Keratinocyte (primary cell): ENCODE results near the gene PSME4. TPM values are rescaled to one million over a fixed set of nuclear protein-coding genes. Genes with fewer than 3 reads are reported as not detected.

ENCODE experiments used
- DNase-seq: peaks from one replicate; pipeline ENCODE4 v3.0.0-alpha.2; 2011; ENCODE audit warnings: low read depth, missing footprints, low spot score
- FAIRE-seq: peaks from 2 replicates; lab custom pipeline; 2011; peaks lifted over from hg19 to GRCh38; lab: Jason Lieb, UNC
- H2AFZ ChIP-seq: 2 replicates; pipeline ENCODE4 v1.6.0; 2012; ENCODE audit warnings: low read length, control low read depth, inconsistent platforms; ENCODE audit not compliant: control insufficient read depth
- H3K27ac ChIP-seq: 2 replicates; pipeline ENCODE4 v1.5.1; 2011; ENCODE audit warnings: low read length; ENCODE audit not compliant: control insufficient read depth, insufficient read depth
- H3K27me3 ChIP-seq: 3 replicates; pipeline ENCODE4 v1.6.0; 2011; ENCODE audit warnings: low read length; ENCODE audit not compliant: control insufficient read depth, insufficient read depth; ENCODE audit errors: extremely low read depth
- H3K36me3 ChIP-seq, 2 experiments: 2 replicates in 1 of 2; 3 replicates in 1 of 2; pipeline ENCODE4 v1.5.1; 2011; ENCODE audit warnings: low read length in 2 of 2, mild to moderate bottlenecking in 1 of 2; ENCODE audit not compliant: control insufficient read depth in 2 of 2, insufficient read depth in 2 of 2; ENCODE audit errors: extremely low read depth in 1 of 2
- H3K4me1 ChIP-seq: 3 replicates; pipeline ENCODE4 v1.5.1; 2011; ENCODE audit warnings: low read length; ENCODE audit not compliant: control insufficient read depth, insufficient read depth; ENCODE audit errors: extremely low read depth
- H3K4me2 ChIP-seq: 3 replicates; pipeline ENCODE4 v1.6.0; 2011; ENCODE audit warnings: low read depth, low read length; ENCODE audit not compliant: control insufficient read depth, insufficient read depth; ENCODE audit errors: extremely low read depth
- H3K4me3 ChIP-seq, 3 experiments: fragments of 200-600 bp in 1 of 3; sonication (generic) in 1 of 3; 2 replicates in 2 of 3; 3 replicates in 1 of 3; pipeline ENCODE4 v1.5.1; 2011 to 2016; ENCODE audit warnings: low read length in 3 of 3, mild to moderate bottlenecking in 3 of 3, control low read depth in 2 of 3, inconsistent platforms in 1 of 3, low read depth in 1 of 3, mixed read lengths in 1 of 3, mixed run types in 1 of 3, moderate library complexity in 1 of 3; ENCODE audit not compliant: control insufficient read depth in 2 of 3, insufficient read depth in 2 of 3; ENCODE audit errors: extremely low read depth in 1 of 3
- H3K79me2 ChIP-seq: 2 replicates; pipeline ENCODE4 v1.6.0; 2012; ENCODE audit warnings: low read length; ENCODE audit not compliant: control insufficient read depth, insufficient read depth
- H3K9ac ChIP-seq: 3 replicates; pipeline ENCODE4 v1.6.0; 2011; ENCODE audit warnings: low read length; ENCODE audit not compliant: control insufficient read depth, insufficient read depth; ENCODE audit errors: extremely low read depth
- H3K9me1 ChIP-seq: 3 replicates; pipeline ENCODE4 v1.6.0; 2011; ENCODE audit warnings: low read length; ENCODE audit not compliant: control insufficient read depth, insufficient read depth; ENCODE audit errors: extremely low read depth
- H3K9me3 ChIP-seq: 2 replicates; pipeline ENCODE4 v1.5.1; 2012; ENCODE audit warnings: low read depth, low read length; ENCODE audit not compliant: control insufficient read depth
- H4K20me1 ChIP-seq: 3 replicates; pipeline ENCODE4 v1.6.0; 2011; ENCODE audit warnings: low read length; ENCODE audit not compliant: control insufficient read depth, insufficient read depth; ENCODE audit errors: extremely low read depth
- CTCF ChIP-seq, 3 experiments: IDR thresholded peaks in 1 of 3; conservative IDR thresholded peaks in 1 of 3; optimal IDR thresholded peaks in 1 of 3; 2 replicates in 2 of 3; 3 replicates in 1 of 3; pipeline versions ENCODE3 to v1.5.1; 2011; ENCODE audit warnings: low read length in 3 of 3, mild to moderate bottlenecking in 3 of 3, moderate library complexity in 2 of 3, control low read depth in 1 of 3, inconsistent platforms in 1 of 3; ENCODE audit not compliant: insufficient read depth in 2 of 3; ENCODE audit errors: extremely low read depth in 1 of 3
- EZH2 ChIP-seq: IDR thresholded peaks from one replicate; pipeline ENCODE4 v1.6.1; 2012; ENCODE audit warnings: inconsistent platforms, mild to moderate bottlenecking, low read length, moderate library complexity
- dilution Hi-C: fragments of 300-500 bp; cut with MboI; formaldehyde crosslinking; loops from one replicate; pipeline ENCODE4 v1.7.0; 2020; ENCODE audit warnings: low sequenced_read_pairs; ENCODE audit not compliant: extremely low pct_ligation_motif_present
- polyA plus RNA-seq, 5 experiments: library from polyadenylated mRNA; depleted of rRNA in 3 of 5; stranded (reverse) in 3 of 5; stranded (forward) in 1 of 5; unstranded in 1 of 5; fragments of >200 nt; gene quantifications; 1 replicate in 1 of 5; 2 replicates in 3 of 5; 3 replicates in 1 of 5; pipeline versions ENCODE4 v1.2.1 to v1.2.3, GENCODE V29; 2011 to 2012; ENCODE audit warnings: missing spikeins in 2 of 5, low read depth in 1 of 5, low replicate concordance in 1 of 5

The PSME4 gene
- polyA plus RNA-seq, 1 donor (not counting 4 experiments of a cell fraction or from before 2014, with no cell fraction given) = 59.4 TPM

DNA sequence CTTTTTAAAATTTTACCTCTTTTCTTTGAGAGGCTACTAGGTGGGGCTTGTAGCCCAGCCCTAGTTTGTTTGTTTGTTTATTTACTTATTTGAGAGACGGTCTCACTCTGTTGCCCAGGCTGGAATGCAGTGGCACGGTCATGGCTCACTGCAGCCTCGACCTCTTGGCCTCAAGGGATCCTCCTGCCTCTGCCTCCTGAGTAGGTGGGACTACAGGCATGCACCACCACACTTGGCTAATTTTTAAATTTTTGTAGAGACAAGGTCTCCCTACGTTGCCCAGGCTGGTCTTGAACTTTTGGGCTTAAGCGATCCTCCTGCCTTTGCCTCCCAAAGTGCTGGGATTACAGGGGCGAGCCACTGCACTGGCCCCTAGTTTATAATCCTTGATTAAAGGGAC, 149.0 kb downstream of the PSME4 start:
- DNase-seq = no peak
- Histone ChIP-seq H3K9me3 (no peaks in the 10 kb centered on the region), H4K20me1 (no peaks in the 10 kb centered on the region), H3K79me2 (no peaks in the 10 kb centered on the region), H3K27ac (no peak overlapping the region), H3K4me1 (no peaks in the 10 kb centered on the region), H3K9me1 (no peaks in the 10 kb centered on the region), H3K36me3 (no peaks in the 10 kb centered on the region), H2AFZ (no peak overlapping the region), H3K4me3 (no peak overlapping the region), H3K4me2 (no peak overlapping the region), H3K27me3 (no peaks in the 10 kb centered on the region), H3K9ac (no peak overlapping the region)
- TF ChIP-seq CTCF (optimal IDR thresholded peaks at IDR 0.05 in 1 of 3, IDR thresholded peaks at IDR 0.05 in 1 of 3, conservative IDR thresholded peaks at IDR 0.05 in 1 of 3; ENCODE audit: extremely low read depth in 1 of 3, insufficient read depth in 2 of 3, low read length in 3 of 3) (no peak), EZH2 (no peak)
- FAIRE-seq = no peak
- dilution Hi-C loops = no loop called here

DNA sequence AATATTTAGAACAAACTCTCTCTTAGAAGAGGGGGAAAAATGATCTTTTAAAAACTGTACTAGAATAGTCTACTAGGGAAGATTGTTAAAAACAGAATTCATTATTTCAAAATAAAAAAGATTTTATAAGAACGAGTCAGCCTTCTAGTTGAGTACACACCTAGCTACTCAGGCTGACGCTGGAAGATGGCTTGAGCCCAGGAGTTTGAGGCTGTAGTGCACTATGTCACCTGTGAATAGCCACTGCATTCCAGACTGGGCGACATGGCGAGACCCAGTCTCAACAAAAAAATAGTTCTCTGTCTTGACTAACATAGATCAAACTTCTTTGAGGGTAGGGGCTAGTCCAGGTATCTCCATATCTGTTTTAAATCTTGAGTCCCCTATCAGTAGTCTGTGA, 150.1 kb downstream of the PSME4 start:
- no peak for FAIRE-seq
- Histone ChIP-seq H3K27me3 (no peaks in the 10 kb centered on the region), H4K20me1 (no peaks in the 10 kb centered on the region), H2AFZ (no peak overlapping the region), H3K4me3 (no peak overlapping the region), H3K9me1 (no peaks in the 10 kb centered on the region), H3K9me3 (no peaks in the 10 kb centered on the region), H3K9ac (no peak overlapping the region), H3K4me2 (no peak overlapping the region), H3K27ac (no peak overlapping the region), H3K36me3 (no peaks in the 10 kb centered on the region), H3K4me1 (no peaks in the 10 kb centered on the region), H3K79me2 (no peaks in the 10 kb centered on the region)
- no peak for TF ChIP-seq CTCF (optimal IDR thresholded peaks at IDR 0.05 in 1 of 3, IDR thresholded peaks at IDR 0.05 in 1 of 3, conservative IDR thresholded peaks at IDR 0.05 in 1 of 3; ENCODE audit: extremely low read depth in 1 of 3, insufficient read depth in 2 of 3, low read length in 3 of 3)
- TF ChIP-seq EZH2 = no peak
- DNase-seq = no peak
- dilution Hi-C loops = no loop called here
